ENCODE data around the gene CST11. TPM values are rescaled to one million over a fixed set of nuclear protein-coding genes. Genes with fewer than 3 reads are reported as not detected.

CST11 gene
- total RNA-seq, 4 donors from 2014 or later = not detected

DNA sequence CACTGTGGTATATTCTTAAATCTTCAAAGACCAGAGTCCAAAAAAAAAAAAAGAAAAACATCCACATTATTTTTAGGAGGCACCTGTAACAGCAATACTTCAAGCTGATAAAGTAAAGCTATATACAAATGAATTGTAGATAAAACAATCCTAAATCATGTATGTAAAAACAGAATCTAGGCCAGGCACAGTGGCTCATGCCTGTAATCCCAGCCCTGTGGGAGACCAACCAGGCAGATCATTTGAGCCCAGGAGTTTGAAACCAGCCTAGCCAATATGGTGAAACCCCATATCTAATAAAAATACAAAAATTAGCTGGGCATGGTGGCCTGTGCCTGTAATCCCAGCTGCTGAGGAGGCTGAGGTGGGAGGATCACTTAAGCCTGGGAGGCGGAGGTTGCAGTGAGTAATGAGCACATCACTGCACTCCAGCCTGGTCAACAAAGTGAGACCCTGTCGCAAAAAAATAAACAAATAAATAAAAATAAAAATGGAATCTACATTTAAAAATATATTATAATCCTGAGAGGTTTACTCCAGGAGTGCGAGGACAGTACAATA, 38.7 kb downstream of the CST11 start:
- intact Hi-C loops (cut with DNase I; ENCODE audit: low total_unique reads) (loop anchor here (10.0 kb wide), 1 partner anchor 49 kb away; the partner anchor contains the start of gene GZF1), in situ Hi-C loops (cut with MboI; ENCODE audit: low pct_ligation_motif_present in 1 of 4, low pct_unique_long_range_greater_than_20kb in 1 of 4, low sequenced_read_pairs in 3 of 4) (no loop called here)
- Histone ChIP-seq H3K36me3 (no peaks in the 10 kb centered on the region), H3K4me3 (no peak overlapping the region), H3K27me3 (no peaks in the 10 kb centered on the region), H3K27ac (no peak overlapping the region), H3K4me1 (peaks cover 0 to 44% (median 3%) of the 10 kb centered on the region in 4 donors), H3K9me3 (no peaks in the 10 kb centered on the region)
- no peak for DNase-seq
- no peak for TF ChIP-seq POLR2AphosphoS5 (IDR thresholded peaks at IDR 0.05)
- TF ChIP-seq POLR2A (IDR thresholded peaks at IDR 0.05) = no peak
- TF ChIP-seq, protein P1, sequence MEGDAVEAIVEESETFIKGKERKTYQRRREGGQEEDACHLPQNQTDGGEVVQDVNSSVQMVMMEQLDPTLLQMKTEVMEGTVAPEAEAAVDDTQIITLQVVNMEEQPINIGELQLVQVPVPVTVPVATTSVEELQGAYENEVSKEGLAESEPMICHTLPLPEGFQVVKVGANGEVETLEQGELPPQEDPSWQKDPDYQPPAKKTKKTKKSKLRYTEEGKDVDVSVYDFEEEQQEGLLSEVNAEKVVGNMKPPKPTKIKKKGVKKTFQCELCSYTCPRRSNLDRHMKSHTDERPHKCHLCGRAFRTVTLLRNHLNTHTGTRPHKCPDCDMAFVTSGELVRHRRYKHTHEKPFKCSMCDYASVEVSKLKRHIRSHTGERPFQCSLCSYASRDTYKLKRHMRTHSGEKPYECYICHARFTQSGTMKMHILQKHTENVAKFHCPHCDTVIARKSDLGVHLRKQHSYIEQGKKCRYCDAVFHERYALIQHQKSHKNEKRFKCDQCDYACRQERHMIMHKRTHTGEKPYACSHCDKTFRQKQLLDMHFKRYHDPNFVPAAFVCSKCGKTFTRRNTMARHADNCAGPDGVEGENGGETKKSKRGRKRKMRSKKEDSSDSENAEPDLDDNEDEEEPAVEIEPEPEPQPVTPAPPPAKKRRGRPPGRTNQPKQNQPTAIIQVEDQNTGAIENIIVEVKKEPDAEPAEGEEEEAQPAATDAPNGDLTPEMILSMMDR (IDR thresholded peaks at IDR 0.05) = no peak
- no peak for TF ChIP-seq EP300 (IDR thresholded peaks at IDR 0.05; ENCODE audit: low read depth)
- WGBS, 2 donors (ENCODE audit: low coverage in 1 of 2) = 96 to 100% methylated on average over 3 of the region's 3 CpGs

DNA sequence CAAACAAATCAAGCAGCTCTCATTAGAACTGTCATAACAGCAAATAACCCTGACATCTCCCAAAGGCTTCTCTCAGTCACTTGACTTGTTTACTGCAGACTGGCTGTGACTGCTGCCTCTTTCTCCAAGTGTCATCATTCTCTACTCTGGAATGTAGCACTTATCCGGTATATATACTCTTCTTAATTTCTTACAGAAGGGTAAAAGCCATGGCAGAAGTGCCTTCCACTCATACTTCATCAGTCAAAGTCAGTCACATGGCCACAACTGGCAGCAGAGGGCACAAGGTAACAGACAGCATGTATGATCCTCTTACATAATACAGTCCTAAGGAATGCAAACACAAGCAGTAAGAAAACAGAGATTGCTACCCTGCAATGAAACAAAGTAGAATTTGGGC, 40.6 kb downstream of the CST11 start:
- H3K4me1 ChIP-seq = peaks cover 0 to 29% (median 3%) of the 10 kb centered on the region in 4 donors
- H3K27ac ChIP-seq = no peak overlapping the region
- no peaks in the 10 kb centered on the region for H3K27me3 ChIP-seq
- no peak for TF ChIP-seq POLR2AphosphoS5 (IDR thresholded peaks at IDR 0.05)
- TF ChIP-seq, protein P1 (IDR thresholded peaks at IDR 0.05) = no peak
- no peak for TF ChIP-seq EP300 (IDR thresholded peaks at IDR 0.05; ENCODE audit: low read depth)
- no peak for TF ChIP-seq POLR2A (IDR thresholded peaks at IDR 0.05)
- in situ Hi-C loops (cut with MboI; ENCODE audit: low pct_ligation_motif_present in 1 of 4, low pct_unique_long_range_greater_than_20kb in 1 of 4, low sequenced_read_pairs in 3 of 4) = no loop called here
- no peak overlapping the region for H3K4me3 ChIP-seq
- intact Hi-C loops (cut with DNase I; ENCODE audit: low total_unique reads) = loop anchor here (10.0 kb wide), 1 partner anchor 47 kb away; the partner anchor contains the start of gene GZF1
- H3K9me3 ChIP-seq = no peaks in the 10 kb centered on the region
- 63 to 67% methylated on average over 1 of the region's 1 CpG for WGBS, 2 donors (ENCODE audit: low coverage in 1 of 2)
- DNase-seq = no peak
- no peaks in the 10 kb centered on the region for H3K36me3 ChIP-seq

DNA sequence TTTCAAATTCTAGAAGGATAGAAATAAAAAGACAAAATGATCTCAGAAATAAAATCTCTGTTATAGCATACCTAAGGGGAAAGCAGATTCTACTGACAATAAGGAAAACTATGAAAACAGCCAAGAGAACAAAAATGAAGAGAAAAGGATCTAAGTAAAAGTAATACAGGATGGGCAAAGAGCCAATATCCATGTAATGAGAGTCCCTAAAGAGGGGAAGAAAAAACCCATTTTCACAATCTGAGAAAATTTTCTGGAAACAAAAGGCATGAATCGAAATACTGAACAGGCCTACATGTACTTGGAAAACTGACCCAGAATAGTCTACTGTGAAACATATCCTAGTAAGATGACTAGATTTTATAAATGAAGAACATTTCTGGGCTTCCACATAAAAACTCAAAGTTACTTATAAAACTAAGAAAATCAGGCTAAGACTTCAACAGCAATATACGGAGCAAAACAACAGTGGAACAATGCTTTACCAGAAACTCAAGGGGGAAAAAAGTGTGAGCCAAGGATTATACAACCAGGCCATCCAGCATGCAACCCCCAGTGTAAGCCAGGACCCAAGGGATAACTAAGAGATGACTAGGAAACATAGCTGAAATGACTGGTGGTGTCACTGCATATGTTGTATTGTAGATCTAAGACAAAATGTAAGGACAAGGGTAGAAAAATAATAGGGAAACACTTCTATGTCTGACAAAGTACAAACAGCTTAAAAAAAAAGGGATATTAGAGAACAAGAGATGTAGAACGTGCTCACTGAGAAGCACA, 41.6 kb downstream of the CST11 start:
- peaks cover 0 to 20% (median 3%) of the 10 kb centered on the region in 4 donors for H3K4me1 ChIP-seq
- no peak overlapping the region for H3K4me3 ChIP-seq
- DNase-seq = no peak
- no peak overlapping the region for H3K27ac ChIP-seq
- intact Hi-C loops (cut with DNase I; ENCODE audit: low total_unique reads) = loop anchor here (10.0 kb wide), 1 partner anchor 46 kb away; the partner anchor contains the start of gene GZF1
- H3K27me3 ChIP-seq = no peaks in the 10 kb centered on the region
- TF ChIP-seq, protein P1 (IDR thresholded peaks at IDR 0.05) = no peak
- TF ChIP-seq POLR2A (IDR thresholded peaks at IDR 0.05) = no peak
- no peak for TF ChIP-seq POLR2AphosphoS5 (IDR thresholded peaks at IDR 0.05)
- no peaks in the 10 kb centered on the region for H3K9me3 ChIP-seq
- in situ Hi-C loops (cut with MboI; ENCODE audit: low pct_ligation_motif_present in 1 of 4, low pct_unique_long_range_greater_than_20kb in 1 of 4, low sequenced_read_pairs in 3 of 4) = no loop called here
- 81 to 97% methylated on average over 3 of the region's 3 CpGs for WGBS, 2 donors (ENCODE audit: low coverage in 1 of 2)
- no peaks in the 10 kb centered on the region for H3K36me3 ChIP-seq

DNA sequence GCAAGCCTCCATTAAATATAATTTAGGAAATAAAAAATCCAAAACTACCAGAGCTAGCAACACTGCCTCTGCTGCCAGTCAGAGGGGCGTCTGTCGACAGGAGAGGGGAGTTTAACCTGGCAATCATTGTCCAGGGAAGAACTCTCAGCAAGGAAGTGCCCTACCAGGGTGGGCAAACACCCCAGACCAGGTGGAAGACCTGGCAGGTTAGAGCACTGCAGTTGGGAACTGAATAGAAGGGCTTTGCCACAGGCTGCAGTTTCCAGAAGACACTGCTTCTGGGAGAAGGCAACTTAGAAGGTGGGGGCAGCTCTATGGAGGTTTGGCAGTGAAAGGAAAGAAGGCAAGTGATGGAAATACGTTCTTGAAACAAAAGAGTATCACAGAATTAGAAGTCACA, 42.9 kb downstream of the CST11 start:
- Histone ChIP-seq H3K27ac (no peak overlapping the region), H3K27me3 (no peaks in the 10 kb centered on the region), H3K4me1 (peaks cover 0 to 14% (median 2%) of the 10 kb centered on the region in 4 donors), H3K36me3 (no peaks in the 10 kb centered on the region), H3K4me3 (no peak overlapping the region), H3K9me3 (no peaks in the 10 kb centered on the region)
- TF ChIP-seq EP300 (IDR thresholded peaks at IDR 0.05; ENCODE audit: low read depth) (no peak), POLR2A (IDR thresholded peaks at IDR 0.05) (no peak), POLR2AphosphoS5 (IDR thresholded peaks at IDR 0.05) (no peak)
- TF ChIP-seq, protein P1 (IDR thresholded peaks at IDR 0.05) = no peak
- 89 to 100% methylated on average over 1 to 3 of the region's 3 CpGs for WGBS, 2 donors (ENCODE audit: low coverage in 1 of 2)
- intact Hi-C loops (cut with DNase I; ENCODE audit: low total_unique reads) (loop anchor here (10.0 kb wide), 1 partner anchor 45 kb away; the partner anchor contains the start of gene GZF1), in situ Hi-C loops (cut with MboI; ENCODE audit: low pct_ligation_motif_present in 1 of 4, low pct_unique_long_range_greater_than_20kb in 1 of 4, low sequenced_read_pairs in 3 of 4) (no loop called here)
- DNase-seq = no peak
